C4-2B (cell line): ENCODE data around the gene CDC42SE1.

Source experiments
- H3K27ac ChIP-seq: fragments of 450-650 bp; 2 replicates; pipeline ENCODE4 v1.5.1; 2017
- CTCF ChIP-seq: fragments of 450-650 bp; conservative IDR thresholded peaks from 2 replicates; pipeline ENCODE4 v1.5.1; 2017; ENCODE audit warnings: mild to moderate bottlenecking
- ZFX ChIP-seq: fragments of 450-650 bp; IDR thresholded peaks from 2 replicates; pipeline ENCODE4 v1.6.1; 2017

The CDC42SE1 gene

GRCh38 chr1:151013518-151013917, 45.9 kb downstream of the CDC42SE1 start:
- no peak for TF ChIP-seq ZFX
- no peak for TF ChIP-seq CTCF
- no peak overlapping the region for H3K27ac ChIP-seq

- TF ChIP-seq CTCF (no peak), ZFX (no peak)
Measured at GRCh38 chr1:151012684-151013471, 46.5 kb downstream of the CDC42SE1 start.

GRCh38 chr1:151011154-151011850, 48.1 kb downstream of the CDC42SE1 start:
- TF ChIP-seq ZFX = no peak
- no peak for TF ChIP-seq CTCF
- H3K27ac ChIP-seq = no peak overlapping the region

More at GRCh38 chr1:151012684-151013471, 46.5 kb downstream of the CDC42SE1 start:
- no peak overlapping the region for H3K27ac ChIP-seq

GRCh38 chr1:151010346-151010726, 49.1 kb downstream of the CDC42SE1 start:
- TF ChIP-seq ZFX (no peak), CTCF (no peak)
- no peak overlapping the region for H3K27ac ChIP-seq

GRCh38 chr1:151009674-151010345, 49.6 kb downstream of the CDC42SE1 start:
- TF ChIP-seq CTCF = no peak
- TF ChIP-seq ZFX = no peak
- no peak overlapping the region for H3K27ac ChIP-seq

- H3K27ac ChIP-seq = peak overlapping the region; percentile 73
- no peak for TF ChIP-seq CTCF
- TF ChIP-seq ZFX = no peak
Measured at GRCh38 chr1:151009206-151009587, 50.2 kb downstream of the CDC42SE1 start.
